Activated CD4-positive, alpha-beta T cell treated with anti-CD3 and anti-CD28 coated beads, Interleukin-2, amount 50 U/mL, for 1 hour (primary cell): ENCODE data around the gene CCDC187.
A peak's percentile ranks its signal among the peaks of the same experiment; 100 is the strongest.

Experiments used
- DNase-seq: peaks from one replicate; pipeline ENCODE4 v3.0.0-alpha.2; 2020

CCDC187 gene

GRCh38 chr9:136339173-136339957, 35.5 kb upstream of the CCDC187 start:
- peak; percentile 24 for DNase-seq

- no peak for DNase-seq
These were observed 34.6 kb upstream of the CCDC187 start for GRCh38 chr9:136338511-136338910.

- DNase-seq: no peak
These were observed 33.8 kb upstream of the CCDC187 start for GRCh38 chr9:136337416-136338395.

GRCh38 chr9:136336881-136337280, 33.0 kb upstream of the CCDC187 start:
- no peak for DNase-seq

- no peak for DNase-seq
These were observed 32.4 kb upstream of the CCDC187 start for GRCh38 chr9:136336156-136336870.

- no peak for DNase-seq
These were observed 31.6 kb upstream of the CCDC187 start for GRCh38 chr9:136335296-136336155.

GRCh38 chr9:136334541-136334940, 30.6 kb upstream of the CCDC187 start:
- no peak for DNase-seq

- no peak for DNase-seq
These were observed 29.6 kb upstream of the CCDC187 start for GRCh38 chr9:136333486-136333885.

GRCh38 chr9:136333045-136333444, 29.2 kb upstream of the CCDC187 start:
- DNase-seq: no peak

GRCh38 chr9:136332482-136332983, 28.6 kb upstream of the CCDC187 start:
- no peak for DNase-seq

GRCh38 chr9:136331556-136332481, 27.9 kb upstream of the CCDC187 start:
- DNase-seq: no peak

- no peak for DNase-seq
These were observed 27.1 kb upstream of the CCDC187 start for GRCh38 chr9:136331030-136331429.

- no peak for DNase-seq
These were observed 26.6 kb upstream of the CCDC187 start for GRCh38 chr9:136330406-136330990.

- no peak for DNase-seq
These were observed 25.9 kb upstream of the CCDC187 start for GRCh38 chr9:136329636-136330405.

- DNase-seq: no peak
These were observed 25.3 kb upstream of the CCDC187 start for GRCh38 chr9:136329211-136329627.

- DNase-seq: no peak
These were observed 24.7 kb upstream of the CCDC187 start for GRCh38 chr9:136328622-136329041.

- DNase-seq: no peak
These were observed 24.2 kb upstream of the CCDC187 start for GRCh38 chr9:136328011-136328621.

GRCh38 chr9:136327304-136327974, 23.5 kb upstream of the CCDC187 start, which contains the start of gene GPSM1:
Gene GPSM1 (plus strand): TSS chr9:136327539. CDS start chr9:136327696, 157 bp downstream.
- peak; percentile 27 for DNase-seq
